HG02610 (cell line): ENCODE data around the gene HSF5.

Experiments used
- ATAC-seq: cut with Tn5 transposase; IDR thresholded peaks from one replicate; pipeline ENCODE4 v1.9.1; 2021; ENCODE audit warnings: mild to moderate bottlenecking, moderate library complexity; ENCODE audit not compliant: unreplicated experiment

Gene HSF5

GRCh38 chr17:58388302-58389190, 99.7 kb downstream of the HSF5 start:
- ATAC-seq: no peak

- ATAC-seq: no peak
Observed at GRCh38 chr17:58387834-58388233, 100.4 kb downstream of the HSF5 start.

GRCh38 chr17:58386708-58387107, 101.5 kb downstream of the HSF5 start:
- no peak for ATAC-seq

GRCh38 chr17:58385359-58385899, 102.8 kb downstream of the HSF5 start:
- ATAC-seq: no peak

GRCh38 chr17:58384897-58385296, 103.3 kb downstream of the HSF5 start:
- no peak for ATAC-seq

GRCh38 chr17:58383892-58384462, 104.2 kb downstream of the HSF5 start:
- ATAC-seq: no peak

DNA sequence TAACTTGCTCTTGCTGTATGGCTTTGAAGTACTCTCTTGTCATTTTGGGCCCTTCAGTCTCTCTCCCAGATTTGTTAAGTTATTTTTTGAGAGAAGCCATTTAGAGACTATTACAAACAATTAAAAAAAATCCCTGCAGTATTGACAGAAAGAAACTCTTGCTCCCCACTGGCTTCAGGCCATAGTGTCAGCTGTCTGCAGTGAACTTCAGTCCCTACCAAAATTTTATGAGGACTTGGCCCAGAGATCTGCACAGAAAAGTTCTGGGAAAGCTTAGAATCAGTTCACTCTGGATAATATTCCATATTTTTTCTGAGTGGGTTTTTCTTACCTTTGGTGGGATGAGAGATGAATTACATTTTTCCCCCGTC, 105.4 kb downstream of the HSF5 start:
- no peak for ATAC-seq

- ATAC-seq: peak; percentile 60
Observed at GRCh38 chr17:58382108-58382871, 105.9 kb downstream of the HSF5 start.

- ATAC-seq: no peak
Observed at GRCh38 chr17:58381124-58382035, 106.8 kb downstream of the HSF5 start.

GRCh38 chr17:58380207-58381123, 107.7 kb downstream of the HSF5 start:
- no peak for ATAC-seq

- no peak for ATAC-seq
Observed at GRCh38 chr17:58379511-58379824, 108.7 kb downstream of the HSF5 start.

DNA sequence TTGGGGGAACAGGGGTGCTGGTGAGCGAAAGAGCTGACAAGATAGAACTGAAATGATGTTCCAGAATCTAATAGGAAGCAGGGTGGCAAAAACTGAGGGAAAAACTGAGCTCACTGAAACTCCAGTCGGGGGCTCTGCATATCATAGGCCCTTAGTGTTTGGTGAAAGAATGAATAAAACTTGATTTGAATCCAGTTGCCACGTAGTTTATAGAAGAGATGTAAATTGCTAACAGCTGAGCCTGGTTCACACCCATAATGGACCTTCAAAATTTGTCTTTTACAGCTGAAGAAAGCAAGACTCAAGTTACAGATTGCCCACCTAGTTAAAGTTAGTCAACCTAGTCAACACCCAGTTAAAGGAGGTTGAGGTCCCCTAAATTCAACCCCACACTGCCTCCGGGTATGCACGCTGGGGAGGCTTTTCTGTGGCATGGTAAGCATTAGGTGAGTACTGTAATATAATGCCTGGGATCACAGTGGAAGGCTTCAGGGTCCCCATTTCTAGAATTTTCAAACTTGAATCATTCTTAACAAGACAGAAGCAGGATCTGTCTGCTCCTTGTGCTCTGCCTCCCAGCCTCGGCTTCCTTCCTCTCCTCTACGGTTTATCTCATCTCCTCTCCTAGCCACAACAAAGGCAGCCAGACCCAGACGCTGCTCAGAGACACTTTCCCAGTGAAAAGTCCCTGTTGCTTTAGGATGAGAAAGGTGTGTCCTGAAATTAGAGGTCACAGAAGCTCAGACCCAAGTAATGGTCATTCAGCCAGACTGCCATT, 109.3 kb downstream of the HSF5 start:
- no peak for ATAC-seq

- ATAC-seq: no peak
Observed at GRCh38 chr17:58377661-58378060, 110.5 kb downstream of the HSF5 start.

GRCh38 chr17:58377093-58377601, 111.1 kb downstream of the HSF5 start:
- no peak for ATAC-seq

DNA sequence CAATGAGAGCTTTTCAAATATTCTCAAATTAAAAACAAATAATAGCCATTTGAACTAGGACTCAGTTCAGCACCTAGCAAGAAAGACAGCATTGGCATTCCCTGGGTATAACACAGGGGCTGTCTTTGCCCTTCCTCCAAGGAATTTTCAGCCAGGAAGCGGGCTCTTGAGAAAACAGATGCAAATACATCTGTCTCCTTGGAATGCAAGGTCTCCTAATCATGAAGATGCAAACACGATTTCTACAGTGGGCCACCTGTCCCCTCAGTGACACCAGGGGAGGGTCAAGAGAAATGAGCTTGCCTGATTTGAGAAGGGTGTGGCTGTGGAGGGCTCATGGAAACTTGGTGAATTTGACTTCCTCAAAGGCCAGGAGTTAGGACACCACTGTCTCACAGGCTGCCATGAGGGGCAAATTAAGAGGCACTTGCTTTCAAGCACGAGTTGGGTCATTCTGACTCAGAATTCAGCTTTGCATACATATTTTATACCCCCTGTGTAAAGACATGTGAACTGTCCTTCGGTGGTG, 111.7 kb downstream of the HSF5 start:
- no peak for ATAC-seq

- no peak for ATAC-seq
Observed at GRCh38 chr17:58375811-58376210, 112.4 kb downstream of the HSF5 start.

- no peak for ATAC-seq
Observed at GRCh38 chr17:58375256-58375655, 113.0 kb downstream of the HSF5 start.

DNA sequence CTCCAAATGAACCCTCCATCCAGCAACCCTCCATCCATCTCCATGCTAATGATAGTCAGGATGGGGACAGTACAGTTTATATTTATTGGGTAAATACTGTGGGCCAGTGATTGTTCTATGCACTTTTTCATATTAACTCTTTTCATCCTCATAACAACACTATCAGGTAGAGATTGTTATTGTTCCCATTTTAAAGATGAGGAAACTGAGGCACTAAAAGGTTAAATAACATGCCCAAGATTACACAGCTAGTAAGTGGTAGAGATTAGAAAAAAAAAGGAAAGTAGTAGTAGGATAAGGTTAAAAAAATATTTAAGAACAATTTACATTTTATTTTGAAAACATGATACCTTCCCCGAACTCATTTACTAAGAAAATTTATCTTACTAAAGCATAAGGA, 114.3 kb downstream of the HSF5 start:
- no peak for ATAC-seq
